ENCODE results near the gene RNFT2. TPM values are rescaled to one million over a fixed set of nuclear protein-coding genes. Genes with fewer than 3 reads are reported as not detected.

RNFT2 gene
- total RNA-seq, 1 experiment from 2014 or later: 12.3 TPM

- ChIA-PET POLR2A (interaction anchor here (0.5 kb wide), 1 partner anchor 362 kb away, joined by 4 read pairs; no protein-coding TSS in a partner anchor), CTCF (interaction anchor here (0.5 to 1.0 kb wide), 11 partner anchors 64 to 852 kb away, joined by 3 to 7 read pairs (median 4); no protein-coding TSS in a partner anchor)
- intact Hi-C loops (cut with micrococcal nuclease; ENCODE audit: unreplicated experiment): loop anchor here (10.0 kb wide), 2 partner anchors 316 to 764 kb away; no protein-coding TSS in a partner anchor
- peak; percentile 7 for DNase-seq (ENCODE audit: low read depth, low spot score)
- BruUV-seq (replicated peaks): no TSS peak
- no peaks in the 10 kb centered on the region for H3K9me3 ChIP-seq (ENCODE audit: control insufficient read depth, insufficient read depth, low read depth, low read length)
- H3K4me3 ChIP-seq (ENCODE audit: low read depth in 2 of 2, low read length in 2 of 2): peak overlapping the region; percentile 13 to 41
- no peak overlapping the region for H3K27ac ChIP-seq (ENCODE audit: low read length)
- peak; percentile 94 for ATAC-seq
- TF ChIP-seq, protein P1, sequence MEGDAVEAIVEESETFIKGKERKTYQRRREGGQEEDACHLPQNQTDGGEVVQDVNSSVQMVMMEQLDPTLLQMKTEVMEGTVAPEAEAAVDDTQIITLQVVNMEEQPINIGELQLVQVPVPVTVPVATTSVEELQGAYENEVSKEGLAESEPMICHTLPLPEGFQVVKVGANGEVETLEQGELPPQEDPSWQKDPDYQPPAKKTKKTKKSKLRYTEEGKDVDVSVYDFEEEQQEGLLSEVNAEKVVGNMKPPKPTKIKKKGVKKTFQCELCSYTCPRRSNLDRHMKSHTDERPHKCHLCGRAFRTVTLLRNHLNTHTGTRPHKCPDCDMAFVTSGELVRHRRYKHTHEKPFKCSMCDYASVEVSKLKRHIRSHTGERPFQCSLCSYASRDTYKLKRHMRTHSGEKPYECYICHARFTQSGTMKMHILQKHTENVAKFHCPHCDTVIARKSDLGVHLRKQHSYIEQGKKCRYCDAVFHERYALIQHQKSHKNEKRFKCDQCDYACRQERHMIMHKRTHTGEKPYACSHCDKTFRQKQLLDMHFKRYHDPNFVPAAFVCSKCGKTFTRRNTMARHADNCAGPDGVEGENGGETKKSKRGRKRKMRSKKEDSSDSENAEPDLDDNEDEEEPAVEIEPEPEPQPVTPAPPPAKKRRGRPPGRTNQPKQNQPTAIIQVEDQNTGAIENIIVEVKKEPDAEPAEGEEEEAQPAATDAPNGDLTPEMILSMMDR (IDR thresholded peaks at IDR 0.05): peak; percentile 81
- TF ChIP-seq POLR2AphosphoS5 (IDR thresholded peaks at IDR 0.05; ENCODE audit: low read depth, low read length): no peak
- peaks cover 14% of the 10 kb centered on the region; the same call in 1 of the 2 replicates for H3K4me1 ChIP-seq (ENCODE audit: control insufficient read depth, insufficient read depth, low read length)
- no peaks in the 10 kb centered on the region for H3K36me3 ChIP-seq (ENCODE audit: control insufficient read depth, insufficient read depth, low read length)
- in situ Hi-C loops (cut with HindIII; ENCODE audit: low pct_unique_long_range_greater_than_20kb, low sequenced_read_pairs): no loop called here
- H3K27me3 ChIP-seq (ENCODE audit: control insufficient read depth, insufficient read depth, low read length): no peaks in the 10 kb centered on the region; the same call in 1 of the 2 replicates
Measured at GRCh38 chr12:116708826-116709756, 29.0 kb upstream of the RNFT2 start.

GRCh38 chr12:116709768-116710167 lies 28.3 kb upstream of the RNFT2 start:
- POLR2A ChIA-PET: interaction anchor here (0.5 kb wide), 1 partner anchor 363 kb away, joined by 4 read pairs; no protein-coding TSS in a partner anchor
- no peaks in the 10 kb centered on the region for H3K9me3 ChIP-seq (ENCODE audit: control insufficient read depth, insufficient read depth, low read depth, low read length)
- H3K4me1 ChIP-seq (ENCODE audit: control insufficient read depth, insufficient read depth, low read length): peaks cover 14% of the 10 kb centered on the region; the same call in 1 of the 2 replicates
- BruUV-seq (replicated peaks): no TSS peak
- no peak overlapping the region for H3K27ac ChIP-seq (ENCODE audit: low read length)
- no peaks in the 10 kb centered on the region; the same call in 1 of the 2 replicates for H3K27me3 ChIP-seq (ENCODE audit: control insufficient read depth, insufficient read depth, low read length)
- CTCF ChIA-PET: interaction anchor here (0.5 to 0.8 kb wide), 4 partner anchors 157 to 541 kb away, joined by 3 read pairs; no protein-coding TSS in a partner anchor
- H3K36me3 ChIP-seq (ENCODE audit: control insufficient read depth, insufficient read depth, low read length): no peaks in the 10 kb centered on the region
- no peak for ATAC-seq
- H3K4me3 ChIP-seq (ENCODE audit: low read depth in 2 of 2, low read length in 2 of 2): no peak overlapping the region; a peak in 1 of 4 replicates
- TF ChIP-seq TCF7L2 (IDR thresholded peaks at IDR 0.05; ENCODE audit: low read depth, low read length) (no peak), POLR2AphosphoS5 (IDR thresholded peaks at IDR 0.05; ENCODE audit: low read depth, low read length) (no peak), SIN3A (IDR thresholded peaks at IDR 0.05; ENCODE audit: borderline replicate concordance, insufficient read depth, low read depth, low read length) (no peak)
- TF ChIP-seq, protein P1 (IDR thresholded peaks at IDR 0.05): no peak
- TF ChIP-seq, protein P2, sequence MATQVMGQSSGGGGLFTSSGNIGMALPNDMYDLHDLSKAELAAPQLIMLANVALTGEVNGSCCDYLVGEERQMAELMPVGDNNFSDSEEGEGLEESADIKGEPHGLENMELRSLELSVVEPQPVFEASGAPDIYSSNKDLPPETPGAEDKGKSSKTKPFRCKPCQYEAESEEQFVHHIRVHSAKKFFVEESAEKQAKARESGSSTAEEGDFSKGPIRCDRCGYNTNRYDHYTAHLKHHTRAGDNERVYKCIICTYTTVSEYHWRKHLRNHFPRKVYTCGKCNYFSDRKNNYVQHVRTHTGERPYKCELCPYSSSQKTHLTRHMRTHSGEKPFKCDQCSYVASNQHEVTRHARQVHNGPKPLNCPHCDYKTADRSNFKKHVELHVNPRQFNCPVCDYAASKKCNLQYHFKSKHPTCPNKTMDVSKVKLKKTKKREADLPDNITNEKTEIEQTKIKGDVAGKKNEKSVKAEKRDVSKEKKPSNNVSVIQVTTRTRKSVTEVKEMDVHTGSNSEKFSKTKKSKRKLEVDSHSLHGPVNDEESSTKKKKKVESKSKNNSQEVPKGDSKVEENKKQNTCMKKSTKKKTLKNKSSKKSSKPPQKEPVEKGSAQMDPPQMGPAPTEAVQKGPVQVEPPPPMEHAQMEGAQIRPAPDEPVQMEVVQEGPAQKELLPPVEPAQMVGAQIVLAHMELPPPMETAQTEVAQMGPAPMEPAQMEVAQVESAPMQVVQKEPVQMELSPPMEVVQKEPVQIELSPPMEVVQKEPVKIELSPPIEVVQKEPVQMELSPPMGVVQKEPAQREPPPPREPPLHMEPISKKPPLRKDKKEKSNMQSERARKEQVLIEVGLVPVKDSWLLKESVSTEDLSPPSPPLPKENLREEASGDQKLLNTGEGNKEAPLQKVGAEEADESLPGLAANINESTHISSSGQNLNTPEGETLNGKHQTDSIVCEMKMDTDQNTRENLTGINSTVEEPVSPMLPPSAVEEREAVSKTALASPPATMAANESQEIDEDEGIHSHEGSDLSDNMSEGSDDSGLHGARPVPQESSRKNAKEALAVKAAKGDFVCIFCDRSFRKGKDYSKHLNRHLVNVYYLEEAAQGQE (IDR thresholded peaks at IDR 0.05; ENCODE audit: insufficient read depth in 1 of 2, low read depth in 2 of 2, low read length in 1 of 2): no peak
- in situ Hi-C loops (cut with HindIII; ENCODE audit: low pct_unique_long_range_greater_than_20kb, low sequenced_read_pairs) (no loop called here), intact Hi-C loops (cut with micrococcal nuclease; ENCODE audit: unreplicated experiment) (loop anchor here (10.0 kb wide), 2 partner anchors 315 to 765 kb away; no protein-coding TSS in a partner anchor)
- DNase-seq (ENCODE audit: low read depth, low spot score): no peak

Data from Panc1 (cell line).